Measurements from ENCODE around the gene TADA1.

DNA sequence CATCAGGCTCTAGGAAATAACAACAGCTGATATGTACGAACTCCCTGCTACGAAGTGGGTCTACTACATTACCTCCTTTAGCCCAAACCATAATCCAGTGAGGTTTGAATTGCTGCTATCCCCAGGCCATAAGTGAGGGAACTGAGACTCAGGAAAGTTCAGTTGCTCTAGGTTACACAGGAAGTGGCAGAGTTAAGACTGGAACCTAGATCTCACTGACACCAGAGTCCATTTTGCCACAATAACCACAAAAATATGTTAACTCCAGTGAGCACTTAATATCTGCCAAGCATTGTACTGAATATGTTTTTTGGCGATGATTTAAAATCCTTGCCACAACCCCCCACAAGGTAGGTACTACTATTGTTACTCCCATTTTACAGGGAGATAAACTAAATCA, 8.9 kb upstream of the TADA1 start:
- TF ChIP-seq JUND (IDR thresholded peaks at IDR 0.05) (no peak), YY1 (IDR thresholded peaks at IDR 0.05; ENCODE audit: extremely low read depth, insufficient replicate concordance, low read depth, low read length) (no peak), EZH2 (IDR thresholded peaks at IDR 0.05) (no peak), CTCF (IDR thresholded peaks at IDR 0.05 in 2 of 3, conservative IDR thresholded peaks at IDR 0.05 in 1 of 3; ENCODE audit: borderline replicate concordance in 1 of 3, insufficient read depth in 1 of 3, low read depth in 2 of 3, low read length in 2 of 3) (no peak), EZH2phosphoT487 (IDR thresholded peaks at IDR 0.05; ENCODE audit: borderline replicate concordance) (no peak), POLR2A (IDR thresholded peaks at IDR 0.05; ENCODE audit: borderline replicate concordance, extremely low read depth, insufficient read depth, insufficient read length) (no peak), TCF7L2 (IDR thresholded peaks at IDR 0.05; ENCODE audit: borderline replicate concordance, extremely low read depth, insufficient read depth, insufficient read length) (no peak), ZNF274 (IDR thresholded peaks at IDR 0.05; ENCODE audit: low read depth, low read length) (no peak), SIN3A (IDR thresholded peaks at IDR 0.05; ENCODE audit: low read depth) (no peak), POLR2AphosphoS5 (IDR thresholded peaks at IDR 0.05; ENCODE audit: low read depth, low read length) (no peak), RAD21 (IDR thresholded peaks at IDR 0.05; ENCODE audit: low read depth) (no peak)
- TF ChIP-seq, protein P1, sequence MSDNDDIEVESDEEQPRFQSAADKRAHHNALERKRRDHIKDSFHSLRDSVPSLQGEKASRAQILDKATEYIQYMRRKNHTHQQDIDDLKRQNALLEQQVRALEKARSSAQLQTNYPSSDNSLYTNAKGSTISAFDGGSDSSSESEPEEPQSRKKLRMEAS (IDR thresholded peaks at IDR 0.05) = no peak
- TF ChIP-seq, protein P2, sequence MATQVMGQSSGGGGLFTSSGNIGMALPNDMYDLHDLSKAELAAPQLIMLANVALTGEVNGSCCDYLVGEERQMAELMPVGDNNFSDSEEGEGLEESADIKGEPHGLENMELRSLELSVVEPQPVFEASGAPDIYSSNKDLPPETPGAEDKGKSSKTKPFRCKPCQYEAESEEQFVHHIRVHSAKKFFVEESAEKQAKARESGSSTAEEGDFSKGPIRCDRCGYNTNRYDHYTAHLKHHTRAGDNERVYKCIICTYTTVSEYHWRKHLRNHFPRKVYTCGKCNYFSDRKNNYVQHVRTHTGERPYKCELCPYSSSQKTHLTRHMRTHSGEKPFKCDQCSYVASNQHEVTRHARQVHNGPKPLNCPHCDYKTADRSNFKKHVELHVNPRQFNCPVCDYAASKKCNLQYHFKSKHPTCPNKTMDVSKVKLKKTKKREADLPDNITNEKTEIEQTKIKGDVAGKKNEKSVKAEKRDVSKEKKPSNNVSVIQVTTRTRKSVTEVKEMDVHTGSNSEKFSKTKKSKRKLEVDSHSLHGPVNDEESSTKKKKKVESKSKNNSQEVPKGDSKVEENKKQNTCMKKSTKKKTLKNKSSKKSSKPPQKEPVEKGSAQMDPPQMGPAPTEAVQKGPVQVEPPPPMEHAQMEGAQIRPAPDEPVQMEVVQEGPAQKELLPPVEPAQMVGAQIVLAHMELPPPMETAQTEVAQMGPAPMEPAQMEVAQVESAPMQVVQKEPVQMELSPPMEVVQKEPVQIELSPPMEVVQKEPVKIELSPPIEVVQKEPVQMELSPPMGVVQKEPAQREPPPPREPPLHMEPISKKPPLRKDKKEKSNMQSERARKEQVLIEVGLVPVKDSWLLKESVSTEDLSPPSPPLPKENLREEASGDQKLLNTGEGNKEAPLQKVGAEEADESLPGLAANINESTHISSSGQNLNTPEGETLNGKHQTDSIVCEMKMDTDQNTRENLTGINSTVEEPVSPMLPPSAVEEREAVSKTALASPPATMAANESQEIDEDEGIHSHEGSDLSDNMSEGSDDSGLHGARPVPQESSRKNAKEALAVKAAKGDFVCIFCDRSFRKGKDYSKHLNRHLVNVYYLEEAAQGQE (IDR thresholded peaks at IDR 0.05; ENCODE audit: low read depth) = no peak
